Measurements from ENCODE around the gene CDK14.

GRCh38 chr7:90569368-90569767 lies 26.8 kb upstream of the CDK14 start:
- TF ChIP-seq CTCF (IDR thresholded peaks at IDR 0.05) (no peak), POLR2A (IDR thresholded peaks at IDR 0.05) (no peak)
